Measurements from ENCODE around the gene CYTH4. TPM values are rescaled to one million over a fixed set of nuclear protein-coding genes. Genes with fewer than 3 reads are reported as not detected.

CYTH4 gene
- total RNA-seq, 4 donors from 2014 or later = 3.8 to 12.2 (median 5.9) TPM

GRCh38 chr22:37237371-37238268 lies 44.7 kb upstream of the CYTH4 start:
- intact Hi-C loops (cut with DNase I; ENCODE audit: low total_unique reads) = no loop called here
- H3K27ac ChIP-seq = no peak overlapping the region

GRCh38 chr22:37239336-37240239 lies 42.7 kb upstream of the CYTH4 start:
- H3K27ac ChIP-seq = no peak overlapping the region
- no peaks in the 10 kb centered on the region for H3K9me3 ChIP-seq
- intact Hi-C loops (cut with DNase I; ENCODE audit: low total_unique reads) = no loop called here
- no peaks in the 10 kb centered on the region for H3K36me3 ChIP-seq
- TF ChIP-seq POLR2A (IDR thresholded peaks at IDR 0.05) (no peak), CTCF (IDR thresholded peaks at IDR 0.05) (no peak)
- no peaks in the 10 kb centered on the region for H3K27me3 ChIP-seq
- no peak for DNase-seq
- no peaks in the 10 kb centered on the region for H3K4me1 ChIP-seq
- no peak overlapping the region for H3K4me3 ChIP-seq

More at GRCh38 chr22:37237371-37238268, 44.7 kb upstream of the CYTH4 start:
- H3K4me3 ChIP-seq = no peak overlapping the region
- H3K4me1 ChIP-seq = no peaks in the 10 kb centered on the region
- H3K36me3 ChIP-seq = no peaks in the 10 kb centered on the region
- DNase-seq = no peak
- H3K9me3 ChIP-seq = no peaks in the 10 kb centered on the region
- no peak for TF ChIP-seq POLR2A (IDR thresholded peaks at IDR 0.05)
- TF ChIP-seq CTCF (IDR thresholded peaks at IDR 0.05) = no peak
- no peaks in the 10 kb centered on the region for H3K27me3 ChIP-seq

GRCh38 chr22:37240240-37240940 lies 41.9 kb upstream of the CYTH4 start:
- H3K27ac ChIP-seq = no peak overlapping the region

GRCh38 chr22:37240941-37241320 lies 41.4 kb upstream of the CYTH4 start:
- Histone ChIP-seq H3K36me3 (no peaks in the 10 kb centered on the region), H3K27ac (no peak overlapping the region), H3K4me1 (no peaks in the 10 kb centered on the region), H3K27me3 (no peaks in the 10 kb centered on the region), H3K4me3 (no peak overlapping the region), H3K9me3 (no peaks in the 10 kb centered on the region)
- DNase-seq = no peak
- intact Hi-C loops (cut with DNase I; ENCODE audit: low total_unique reads) = no loop called here
- TF ChIP-seq POLR2A (IDR thresholded peaks at IDR 0.05) (no peak), CTCF (IDR thresholded peaks at IDR 0.05) (no peak)

More at GRCh38 chr22:37240240-37240940, 41.9 kb upstream of the CYTH4 start:
- H3K4me3 ChIP-seq = no peak overlapping the region
- no peaks in the 10 kb centered on the region for H3K4me1 ChIP-seq
- no peaks in the 10 kb centered on the region for H3K27me3 ChIP-seq
- no peak for DNase-seq
- H3K36me3 ChIP-seq = no peaks in the 10 kb centered on the region
- TF ChIP-seq CTCF (IDR thresholded peaks at IDR 0.05) = no peak
- TF ChIP-seq POLR2A (IDR thresholded peaks at IDR 0.05) = no peak
- no peaks in the 10 kb centered on the region for H3K9me3 ChIP-seq
- intact Hi-C loops (cut with DNase I; ENCODE audit: low total_unique reads) = no loop called here

All from uterus (tissue), 4 donors.